ENCODE measurements around the gene TMEM131.
"Not testable (repeated sequence)": the region's sequence is repeated elsewhere in the genome, so short reads cannot be mapped to it uniquely, and the experiment has no call there.

TMEM131 gene

DNA sequence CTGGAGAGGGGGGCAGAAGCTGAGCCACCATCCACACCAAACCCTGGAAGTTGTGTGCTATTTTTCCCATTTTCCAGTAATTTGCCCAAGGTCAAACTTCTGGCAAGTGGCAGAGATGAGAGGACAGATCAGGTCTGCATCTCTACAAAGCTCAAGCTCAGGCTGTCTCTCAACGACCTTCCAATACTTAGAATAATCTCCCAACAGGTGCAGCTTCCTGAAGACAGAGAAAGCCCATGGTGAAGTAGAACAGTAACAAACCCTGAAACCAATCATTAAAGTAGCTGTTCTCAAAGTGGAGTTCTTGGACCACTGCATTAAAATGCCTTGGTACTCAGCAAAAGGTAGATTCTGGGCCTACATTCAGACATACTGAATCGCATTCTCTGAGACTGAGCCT, 37.6 kb downstream of the TMEM131 start:
- DNase-seq (ENCODE audit: low read depth in 1 of 2, low spot score in 1 of 2): no peak

DNA sequence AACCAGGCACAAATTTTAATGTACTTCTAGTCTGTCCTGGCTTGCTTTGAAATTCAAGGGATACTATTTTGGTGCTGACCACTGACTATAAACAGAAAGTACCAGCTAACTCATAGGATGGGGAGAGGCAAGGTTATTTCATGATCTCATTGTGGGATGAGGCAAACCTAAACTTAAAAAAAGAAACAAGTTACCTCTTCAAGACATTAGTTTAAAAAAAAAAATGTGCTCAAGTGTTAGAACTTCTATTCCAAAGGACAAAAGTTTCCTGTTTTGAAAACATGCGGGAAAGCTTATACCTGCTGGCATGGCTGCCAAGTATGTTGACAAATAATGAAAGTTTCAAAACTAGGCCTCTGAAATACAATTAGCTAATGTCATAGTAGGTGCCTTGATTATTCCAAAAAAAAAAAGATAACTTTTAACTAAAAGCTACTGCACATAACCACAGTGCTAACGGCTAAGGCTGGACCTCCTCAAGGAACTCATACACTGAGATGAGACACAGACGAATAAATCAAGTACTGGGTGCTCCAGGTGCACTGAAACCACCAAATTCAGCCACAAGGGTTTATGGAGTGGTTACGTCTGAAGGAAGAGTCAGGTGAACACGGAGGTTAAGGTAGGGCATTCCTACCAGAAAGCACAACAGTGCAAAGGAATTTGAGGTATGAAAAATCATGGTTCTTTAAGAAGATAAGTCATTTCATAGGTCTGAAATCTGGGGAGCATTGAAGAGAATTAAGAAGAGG, 38.1 kb downstream of the TMEM131 start:
- no peak for DNase-seq (ENCODE audit: low read depth in 1 of 2, low spot score in 1 of 2)

DNA sequence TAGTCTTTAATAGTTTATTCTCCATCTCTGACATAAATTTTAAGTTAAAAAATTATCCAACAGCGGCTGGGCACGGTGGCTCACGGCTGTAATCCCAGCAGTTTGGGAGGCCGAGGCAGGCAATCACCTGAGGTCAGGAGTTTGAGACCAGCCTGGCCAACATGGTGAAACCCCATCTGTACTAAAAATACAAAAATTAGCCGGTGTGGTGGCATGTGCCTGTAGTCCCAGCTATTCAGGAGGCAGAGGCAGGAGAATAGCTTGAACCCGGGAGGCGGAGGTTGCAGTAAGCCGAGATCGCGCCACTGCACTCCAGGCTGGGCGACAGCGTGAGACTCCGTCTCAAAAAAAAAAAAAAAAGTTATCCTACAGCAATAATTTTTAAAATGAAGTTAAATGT, 39.0 kb downstream of the TMEM131 start:
- not testable (repeated sequence) for DNase-seq (ENCODE audit: low read depth in 1 of 2, low spot score in 1 of 2)

DNA sequence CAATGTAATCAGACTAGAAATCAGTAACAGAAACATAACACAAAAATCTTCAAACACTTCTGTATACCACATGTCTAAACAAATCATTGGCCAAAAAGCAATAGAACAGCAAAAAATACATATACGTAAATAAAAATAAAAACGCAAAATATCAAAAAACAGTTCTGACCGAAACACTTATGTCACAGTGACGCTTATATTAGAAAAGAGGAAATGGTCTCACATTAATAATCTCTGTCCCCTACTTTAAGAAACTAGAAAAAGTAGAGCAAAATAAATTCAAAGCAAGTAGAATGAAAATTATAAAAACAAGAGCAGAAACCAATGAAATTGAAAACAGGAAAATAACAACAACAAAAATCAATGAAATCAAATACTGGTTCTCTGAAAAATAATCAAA, 41.9 kb downstream of the TMEM131 start:
- no peak for DNase-seq (ENCODE audit: low read depth in 1 of 2, low spot score in 1 of 2)

DNA sequence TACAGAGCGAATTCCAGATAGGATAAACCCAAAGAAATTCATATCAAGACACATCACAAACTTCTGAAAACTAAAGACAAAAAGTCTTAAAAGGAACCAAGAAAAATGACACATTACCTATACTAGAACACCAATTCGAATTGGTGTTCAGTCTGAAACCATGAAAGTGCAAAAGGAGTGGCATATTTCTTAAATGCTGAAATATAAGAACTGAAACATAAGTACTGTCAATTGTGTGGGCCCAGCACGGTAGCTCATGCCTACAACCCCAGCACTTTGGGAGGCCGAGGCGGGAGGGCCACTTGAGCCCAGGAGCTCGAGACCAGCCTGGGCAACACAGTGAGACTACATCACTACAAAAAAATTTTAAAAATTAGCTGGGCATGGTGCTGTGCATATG, 43.4 kb downstream of the TMEM131 start:
- DNase-seq (ENCODE audit: low read depth in 1 of 2, low spot score in 1 of 2): no peak

DNA sequence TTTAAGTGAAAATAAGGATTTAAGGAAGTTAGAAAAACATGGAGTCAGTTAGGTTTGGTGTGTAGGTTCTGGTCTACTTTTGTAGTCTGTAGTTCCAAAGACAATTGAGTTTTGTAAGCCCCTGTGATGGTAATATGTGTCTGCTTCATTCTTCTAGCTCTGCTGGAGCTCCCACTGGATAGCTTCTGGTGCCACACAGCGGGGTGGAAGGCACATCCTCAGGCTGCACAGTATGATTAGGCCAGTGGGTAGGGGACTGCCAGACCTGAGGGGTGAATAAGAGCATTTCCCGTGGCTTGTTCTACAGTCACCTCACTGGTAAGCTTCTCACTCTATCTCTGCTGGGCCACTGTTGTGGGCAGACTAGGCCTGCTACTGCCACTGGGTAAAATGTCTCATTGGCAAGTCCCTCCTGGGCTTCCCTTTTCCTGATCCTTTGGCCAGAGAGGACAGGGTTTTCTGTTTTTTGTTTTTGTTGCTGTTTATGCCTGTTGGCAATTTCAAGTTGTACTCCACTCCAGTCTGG, 44.5 kb downstream of the TMEM131 start:
- DNase-seq (ENCODE audit: low read depth in 1 of 2, low spot score in 1 of 2): no peak

DNA sequence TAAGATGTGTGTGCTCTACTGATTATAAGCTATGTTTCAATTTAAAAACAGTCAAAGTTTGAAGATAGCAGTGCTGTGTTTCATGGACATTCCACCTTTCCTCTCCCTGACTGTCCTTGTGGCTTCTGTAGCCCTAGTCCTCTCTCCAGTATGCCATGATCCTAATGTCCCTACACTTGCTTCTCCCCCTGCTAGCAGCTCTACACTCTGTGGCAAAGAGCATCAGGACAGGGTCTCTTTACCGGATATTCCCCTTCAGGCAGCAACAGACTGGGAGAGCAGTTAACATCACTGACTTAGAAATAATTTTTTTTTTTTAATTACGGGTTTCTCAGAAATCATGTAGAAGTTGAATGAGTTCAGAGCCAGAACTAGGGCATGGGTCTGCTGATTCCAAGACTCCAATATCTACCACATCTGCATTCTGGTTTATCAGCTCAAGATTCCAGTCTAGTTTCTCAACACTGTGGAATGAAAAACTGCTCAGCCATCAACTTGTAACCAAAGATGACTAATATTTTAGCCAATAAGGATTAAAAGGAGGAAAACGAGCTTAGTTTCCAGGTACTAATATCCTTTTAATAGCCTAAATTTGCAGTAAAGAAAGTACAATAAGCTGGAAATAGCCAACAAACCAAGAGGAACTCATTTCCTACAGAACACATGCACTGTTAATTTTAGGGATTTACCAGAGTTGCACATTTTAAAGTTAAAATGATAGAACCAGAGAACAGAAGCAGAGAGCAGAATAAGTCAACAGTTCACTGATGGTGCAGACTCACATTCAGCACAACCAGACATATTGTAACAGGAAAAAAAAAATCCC, 45.2 kb downstream of the TMEM131 start:
- no peak for DNase-seq (ENCODE audit: low read depth in 1 of 2, low spot score in 1 of 2)

DNA sequence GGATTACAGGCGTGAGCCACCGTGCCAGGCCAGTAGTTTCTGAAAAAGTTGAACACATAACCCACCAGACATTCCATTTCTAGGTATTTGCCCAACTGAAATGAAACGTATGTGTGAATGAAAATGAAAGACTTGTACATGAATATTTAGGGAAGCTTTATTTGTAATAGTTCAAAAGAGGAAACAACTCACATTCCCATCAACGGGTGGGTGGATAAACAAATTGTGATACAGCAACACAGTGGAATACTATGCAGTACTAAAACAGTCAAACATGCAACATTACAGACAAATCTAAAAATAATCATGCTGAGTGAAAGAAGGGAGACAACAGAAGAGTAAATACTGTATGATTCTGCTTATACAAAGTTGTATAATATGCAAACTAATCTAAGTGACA, 46.8 kb downstream of the TMEM131 start:
- no peak for DNase-seq (ENCODE audit: low read depth in 1 of 2, low spot score in 1 of 2)

DNA sequence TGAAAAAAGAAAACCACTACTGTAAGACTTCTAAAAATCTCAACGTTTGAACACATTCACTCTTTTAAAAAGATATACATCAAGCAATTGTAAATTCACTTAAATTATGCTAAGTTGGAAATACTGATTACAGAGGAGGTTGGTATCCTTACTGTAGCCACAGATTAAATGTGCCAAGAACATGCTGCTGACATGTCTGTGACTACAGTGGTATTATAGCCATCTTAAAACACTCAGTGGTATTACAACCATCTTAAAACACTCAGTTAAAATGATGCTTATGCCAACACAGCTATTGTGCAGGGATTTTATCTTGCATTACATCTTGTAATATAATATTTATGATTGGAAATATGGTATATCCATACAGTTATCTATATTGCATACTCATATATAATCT, 50.0 kb downstream of the TMEM131 start:
- DNase-seq (ENCODE audit: low read depth in 1 of 2, low spot score in 1 of 2): no peak

DNA sequence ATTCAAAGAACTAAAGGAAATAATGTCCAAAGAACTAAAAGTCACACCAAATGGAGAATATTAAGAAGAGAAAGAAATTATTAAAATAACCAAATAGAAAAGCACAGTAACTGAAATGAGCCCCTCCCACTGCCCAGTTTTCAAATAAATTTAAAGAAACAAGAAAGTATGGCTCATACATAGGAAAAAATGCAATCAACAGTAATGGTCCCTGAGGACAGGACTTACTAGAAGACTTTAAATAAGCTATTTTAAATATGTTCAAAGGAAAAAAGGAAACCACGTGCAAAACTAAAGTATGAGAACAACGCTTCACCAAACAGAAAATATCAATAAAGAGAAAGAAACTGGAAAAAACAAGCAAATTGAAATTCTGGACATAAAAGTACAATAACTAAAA, 58.9 kb downstream of the TMEM131 start:
- DNase-seq (ENCODE audit: low read depth in 1 of 2, low spot score in 1 of 2): no peak

DNA sequence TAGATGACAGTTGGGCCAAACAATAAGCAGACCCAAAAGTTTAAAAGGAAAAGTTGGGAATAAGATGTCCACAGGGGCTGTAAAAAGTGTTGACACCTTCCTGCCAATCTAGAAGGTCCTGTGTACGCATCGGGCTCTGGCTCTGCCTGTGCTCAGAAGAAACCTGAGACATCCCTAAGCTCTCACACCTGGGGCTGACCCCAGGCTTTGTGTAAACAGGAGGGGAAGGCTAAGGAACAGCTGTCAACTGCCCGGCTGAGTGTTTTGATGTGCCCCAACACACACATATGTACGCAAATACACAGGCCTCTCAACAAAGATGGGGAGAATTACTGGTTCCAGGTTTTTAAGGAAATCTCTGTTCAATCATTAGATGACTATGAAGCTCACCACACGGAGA, 59.5 kb downstream of the TMEM131 start:
- DNase-seq (ENCODE audit: low read depth in 1 of 2, low spot score in 1 of 2): no peak

DNA sequence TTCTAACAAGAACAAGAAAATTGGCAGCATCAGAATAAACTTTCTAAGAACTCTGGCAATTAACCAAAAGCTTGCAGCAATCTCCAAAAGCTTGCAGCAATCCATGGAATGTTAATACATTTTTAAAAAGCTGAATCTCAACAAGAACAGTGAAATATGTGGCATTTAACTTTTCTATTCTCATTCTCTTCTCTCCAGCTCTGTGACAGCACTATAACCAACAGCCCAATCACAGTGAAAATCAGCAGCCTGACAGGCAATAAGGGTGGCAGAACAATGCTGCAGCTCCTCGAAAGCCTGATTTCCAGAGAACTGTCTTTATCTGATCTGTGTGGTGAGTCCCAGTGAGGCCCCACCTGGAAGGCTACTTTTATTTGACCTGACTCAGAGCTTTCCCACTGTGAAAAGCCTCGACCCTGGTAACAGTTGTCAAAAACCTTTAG, 60.0 kb downstream of the TMEM131 start:
- no peak for DNase-seq (ENCODE audit: low read depth in 1 of 2, low spot score in 1 of 2)

DNA sequence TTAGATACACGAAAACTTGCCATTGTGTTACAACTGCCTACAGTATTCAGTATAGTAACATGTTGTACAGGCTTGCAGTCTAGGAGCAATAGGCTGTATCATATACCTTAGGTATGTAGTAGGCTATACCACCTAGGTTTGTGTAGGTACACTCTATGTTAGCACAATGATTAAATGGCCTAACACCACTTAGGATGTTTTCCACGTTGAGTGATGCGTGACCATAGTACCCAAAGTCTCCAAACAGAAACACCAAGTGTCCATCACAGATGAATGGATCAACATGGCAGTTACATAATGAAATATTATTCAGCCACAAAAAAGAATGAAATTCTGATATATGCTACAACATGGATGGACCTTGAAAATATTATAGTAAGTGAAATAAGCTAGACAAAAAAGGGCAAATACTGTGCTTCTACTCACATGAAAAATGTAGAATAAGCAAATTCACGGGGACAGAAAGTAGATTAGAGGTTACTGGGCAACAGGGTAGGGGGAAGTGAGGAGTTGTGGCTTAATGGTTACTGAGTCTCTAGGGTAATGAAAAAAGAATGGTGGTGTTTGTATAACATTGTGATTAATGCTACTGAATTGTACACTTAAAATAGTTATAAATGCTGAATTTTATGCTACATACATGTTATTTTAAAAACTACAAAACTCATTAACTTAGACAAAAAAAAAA, 62.6 kb downstream of the TMEM131 start:
- no peak for DNase-seq (ENCODE audit: low read depth in 1 of 2, low spot score in 1 of 2)

DNA sequence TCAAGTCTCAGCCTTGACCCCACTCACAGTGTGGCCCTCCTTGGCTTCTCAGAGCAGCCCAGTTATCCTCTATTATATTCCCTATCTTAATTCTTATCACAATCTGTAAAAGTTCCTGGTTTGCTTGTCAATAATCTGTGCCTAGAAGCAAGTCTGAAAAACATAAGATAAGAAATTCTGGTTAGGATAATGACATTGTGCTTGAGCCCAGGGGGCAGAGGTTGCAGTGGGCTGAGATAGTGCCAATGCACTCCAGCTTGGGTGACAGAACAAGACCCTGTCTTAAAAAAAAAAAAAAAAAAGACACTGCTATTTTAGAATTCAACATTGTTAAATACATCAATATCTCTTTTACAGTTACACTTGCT, 63.9 kb downstream of the TMEM131 start:
- no peak for DNase-seq (ENCODE audit: low read depth in 1 of 2, low spot score in 1 of 2)

DNA sequence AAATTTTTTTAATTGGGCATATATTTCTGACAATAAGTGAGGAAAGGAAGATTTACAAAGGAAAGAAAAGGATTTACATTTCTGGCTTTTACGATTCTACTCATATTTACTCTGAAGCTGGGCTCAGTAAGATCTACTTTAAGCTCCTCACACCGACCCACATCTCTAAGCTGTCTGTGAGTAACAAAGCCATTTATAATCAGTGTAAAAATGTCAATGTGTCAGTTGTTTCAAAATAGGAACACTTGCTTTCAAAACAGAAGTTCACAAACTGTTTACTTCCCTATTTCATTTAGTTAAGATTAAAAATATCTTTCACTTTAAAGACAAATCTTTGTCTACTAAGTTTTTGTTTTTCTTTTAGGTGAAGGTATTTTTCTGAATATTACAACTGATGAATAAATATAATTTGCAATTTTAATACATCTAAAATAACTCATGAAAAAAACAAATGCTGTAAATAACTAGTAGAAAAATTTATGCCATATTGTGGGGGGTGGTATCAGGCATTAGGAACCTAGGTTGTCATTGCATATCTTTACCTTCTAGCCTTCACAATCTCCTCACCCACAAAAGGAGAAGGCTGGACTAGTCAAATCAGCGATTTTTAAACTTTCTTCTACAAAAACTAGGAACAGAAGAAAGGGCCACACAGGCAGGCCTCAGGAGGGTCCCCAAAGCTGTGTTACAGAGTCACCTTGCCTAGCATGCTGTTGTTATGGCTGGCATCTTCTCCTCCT, 64.5 kb downstream of the TMEM131 start:
- no peak for DNase-seq (ENCODE audit: low read depth in 1 of 2, low spot score in 1 of 2)

DNA sequence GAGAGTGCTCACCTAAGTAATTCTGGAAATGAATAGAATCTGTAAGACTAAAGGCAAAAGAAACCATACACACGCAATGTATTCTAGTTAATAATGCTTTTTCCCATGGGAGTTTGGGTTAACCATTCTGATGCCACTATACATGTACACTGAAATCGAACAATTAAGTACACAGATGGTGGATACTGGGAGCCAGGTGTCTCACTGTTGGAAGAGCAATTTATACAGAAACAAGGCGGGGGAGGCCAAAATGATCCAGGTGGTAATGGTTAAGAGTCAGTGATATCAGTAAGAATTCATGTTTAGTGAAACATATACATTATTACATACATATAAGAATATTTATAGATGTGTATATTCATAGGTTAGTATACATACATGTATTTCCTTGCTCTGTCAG, 67.2 kb downstream of the TMEM131 start:
- DNase-seq (ENCODE audit: low read depth in 1 of 2, low spot score in 1 of 2): no peak

DNA sequence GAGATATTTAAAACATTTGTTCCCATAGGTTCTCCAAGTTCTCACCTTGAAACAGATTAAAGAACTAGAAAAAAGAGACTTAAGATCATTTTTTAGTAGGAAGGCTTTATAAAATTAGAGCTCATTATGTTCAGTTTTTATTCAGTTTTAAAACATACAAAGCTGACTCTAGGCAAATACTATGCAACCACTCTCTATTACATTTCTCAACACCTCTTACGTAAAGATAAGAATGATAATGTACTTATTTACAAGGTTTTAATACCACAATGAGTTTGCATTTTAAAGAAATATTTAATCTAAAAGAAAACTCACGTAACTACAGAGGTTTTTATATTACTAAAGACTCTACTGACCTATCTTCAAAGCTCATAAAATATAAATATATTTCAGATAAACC, 68.8 kb downstream of the TMEM131 start:
- DNase-seq (ENCODE audit: low read depth in 1 of 2, low spot score in 1 of 2): no peak

DNA sequence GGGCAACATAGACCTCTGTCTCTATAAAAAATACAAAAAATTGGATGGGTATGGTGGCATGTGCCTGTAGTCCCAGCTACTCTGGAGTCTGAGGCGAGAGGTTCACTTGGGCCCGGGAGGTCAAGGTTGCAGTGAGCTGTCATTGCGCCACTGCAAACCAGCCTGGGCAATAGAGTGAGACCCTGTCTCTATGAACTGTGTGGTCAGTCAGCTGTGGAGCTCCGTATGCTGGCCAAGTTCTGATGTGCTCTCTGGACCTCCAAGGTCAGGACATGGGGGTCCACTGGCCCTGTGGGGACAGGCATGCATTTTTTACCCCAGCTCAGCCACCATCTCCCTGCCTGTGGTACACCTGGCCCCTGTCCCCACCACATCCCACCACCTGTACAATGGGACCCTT, 71.6 kb downstream of the TMEM131 start:
- no peak for DNase-seq (ENCODE audit: low read depth in 1 of 2, low spot score in 1 of 2)

DNA sequence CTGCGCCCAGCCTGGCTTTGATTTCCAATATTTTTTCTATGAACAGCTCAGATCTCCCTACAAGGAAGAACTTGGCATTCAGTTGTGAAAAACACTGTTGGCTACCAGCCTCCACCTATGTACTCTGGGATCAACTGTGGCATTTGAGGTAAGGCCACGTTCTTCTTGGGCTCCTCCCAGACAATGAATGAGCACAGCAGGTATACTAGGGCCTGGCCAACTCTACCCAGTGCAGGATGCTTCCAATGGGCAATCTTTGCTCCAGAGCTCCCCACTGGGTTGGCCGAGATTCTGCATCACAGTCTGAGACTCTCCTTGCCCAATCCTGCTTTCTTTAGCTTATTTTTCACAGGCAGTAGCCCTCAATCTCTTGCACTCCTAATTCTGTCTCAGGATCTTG, 75.9 kb downstream of the TMEM131 start:
- no peak for DNase-seq (ENCODE audit: low read depth in 1 of 2, low spot score in 1 of 2)

DNA sequence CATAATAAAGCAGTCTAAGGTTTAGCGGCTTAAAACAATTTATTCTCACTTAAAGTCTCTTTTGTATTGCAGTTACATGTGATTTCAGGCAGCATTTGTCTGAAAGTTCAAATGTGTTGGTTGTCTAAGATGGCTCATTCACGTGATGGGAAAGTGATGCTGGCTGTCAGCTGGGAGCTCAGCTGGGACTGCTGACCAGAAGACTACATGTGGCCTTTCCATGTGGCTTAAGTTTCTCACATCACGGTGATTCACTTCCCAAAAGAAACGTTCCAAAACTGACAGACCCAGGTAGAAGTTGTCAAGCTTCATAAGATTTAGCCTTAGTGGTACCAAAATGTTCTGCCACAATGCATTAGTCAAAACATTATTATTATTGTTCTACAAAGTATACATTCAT, 76.9 kb downstream of the TMEM131 start:
- no peak for DNase-seq (ENCODE audit: low read depth in 1 of 2, low spot score in 1 of 2)

DNA sequence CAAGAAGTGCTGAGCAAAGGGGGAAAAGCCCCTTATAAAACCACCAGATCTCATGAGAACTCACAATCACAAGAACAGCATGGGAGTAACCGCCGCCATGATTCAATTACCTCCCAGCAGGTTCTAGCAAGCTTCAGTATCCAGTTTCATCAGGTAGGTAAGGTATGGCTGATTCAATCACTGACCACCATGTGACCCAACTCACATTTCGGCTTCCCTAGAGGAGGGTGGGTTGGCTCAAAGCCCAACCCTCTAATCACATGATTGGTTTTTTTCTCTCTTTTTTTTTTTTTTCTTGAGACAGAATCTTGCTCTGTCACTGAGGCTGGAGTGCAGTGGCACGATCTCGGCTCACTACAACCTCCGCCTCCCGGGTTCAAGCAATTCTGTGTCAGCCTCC, 78.1 kb downstream of the TMEM131 start:
- DNase-seq (ENCODE audit: low read depth in 1 of 2, low spot score in 1 of 2): not testable (repeated sequence)

Data from activated T-helper 1 cell treated with anti-CD3 and anti-CD28 coated beads, Interleukin-2, amount 50 U/mL, for 16 hours (primary cell).